DMS 273 (cell line): ENCODE data around the gene UNC13C.

Experiments
- DNase-seq: peaks from one replicate; lab custom pipeline; 2025; ENCODE audit not compliant: unreplicated experiment; lab: John Stamatoyannopoulos, UW

Gene UNC13C

GRCh38 chr15:54102704-54103103 lies 124.5 kb downstream of the UNC13C start:
- DNase-seq: no peak

GRCh38 chr15:54109014-54109413 lies 130.8 kb downstream of the UNC13C start:
- no peak for DNase-seq

- no peak for DNase-seq
Observed at GRCh38 chr15:54119051-54119450, 140.8 kb downstream of the UNC13C start.

GRCh38 chr15:54120949-54121463 lies 142.8 kb downstream of the UNC13C start:
- no peak for DNase-seq

- DNase-seq: no peak
Observed at GRCh38 chr15:54127574-54127973, 149.3 kb downstream of the UNC13C start.

GRCh38 chr15:54131410-54131809 lies 153.2 kb downstream of the UNC13C start:
- DNase-seq: no peak

- no peak for DNase-seq
Observed at GRCh38 chr15:54149115-54149531, 170.9 kb downstream of the UNC13C start.

GRCh38 chr15:54150255-54150654 lies 172.0 kb downstream of the UNC13C start:
- DNase-seq: no peak

GRCh38 chr15:54159012-54159411 lies 180.8 kb downstream of the UNC13C start:
- no peak for DNase-seq

- DNase-seq: no peak
Observed at GRCh38 chr15:54187325-54187724, 209.1 kb downstream of the UNC13C start.

- DNase-seq: no peak
Observed at GRCh38 chr15:54197995-54198394, 219.8 kb downstream of the UNC13C start.

GRCh38 chr15:54206586-54207321 lies 228.5 kb downstream of the UNC13C start:
- no peak for DNase-seq

GRCh38 chr15:54208786-54209185 lies 230.5 kb downstream of the UNC13C start:
- no peak for DNase-seq

GRCh38 chr15:54212635-54213034 lies 234.4 kb downstream of the UNC13C start:
- DNase-seq: no peak

- no peak for DNase-seq
Observed at GRCh38 chr15:54226455-54226854, 248.2 kb downstream of the UNC13C start.

GRCh38 chr15:54227569-54227968 lies 249.3 kb downstream of the UNC13C start:
- DNase-seq: no peak

- DNase-seq: no peak
Observed at GRCh38 chr15:54250326-54250725, 272.1 kb downstream of the UNC13C start.

- no peak for DNase-seq
Observed at GRCh38 chr15:54256190-54256589, 277.9 kb downstream of the UNC13C start.

GRCh38 chr15:54273928-54274327 lies 295.7 kb downstream of the UNC13C start:
- peak; percentile 2 for DNase-seq

- DNase-seq: no peak
Observed at GRCh38 chr15:54277834-54278233, 299.6 kb downstream of the UNC13C start.

GRCh38 chr15:54280726-54281125 lies 302.5 kb downstream of the UNC13C start:
- no peak for DNase-seq

- DNase-seq: no peak
Observed at GRCh38 chr15:54282228-54282836, 304.1 kb downstream of the UNC13C start.
